Astrocyte (in vitro differentiated cells and primary cell): ENCODE results near the gene KIF5A. TPM values are rescaled to one million over a fixed set of nuclear protein-coding genes. Genes with fewer than 3 reads are reported as not detected.

Experiments
- DNase-seq: peaks from one replicate; pipeline ENCODE4 v3.0.0-alpha.2; 2010; ENCODE audit warnings: low read depth
- FAIRE-seq: peaks from 2 replicates; lab custom pipeline; 2011; peaks lifted over from hg19 to GRCh38; lab: Jason Lieb, UNC
- H2AFZ ChIP-seq: 2 replicates; pipeline ENCODE4 v1.6.0; 2012; ENCODE audit warnings: low read depth, low read length, inconsistent platforms
- H3K27ac ChIP-seq: 2 replicates; pipeline ENCODE4 v1.5.1; 2011; ENCODE audit warnings: low read depth, low read length, inconsistent platforms
- H3K27me3 ChIP-seq: 2 replicates; pipeline ENCODE4 v1.6.0; 2011; ENCODE audit warnings: low read length, inconsistent platforms; ENCODE audit not compliant: insufficient read depth
- H3K36me3 ChIP-seq: 2 replicates; pipeline ENCODE4 v1.5.1; 2011; ENCODE audit warnings: low read length, inconsistent platforms; ENCODE audit not compliant: insufficient read depth
- H3K4me1 ChIP-seq: 2 replicates; pipeline ENCODE4 v1.5.1; 2011; ENCODE audit warnings: low read length, inconsistent platforms; ENCODE audit not compliant: insufficient read depth
- H3K4me2 ChIP-seq: 2 replicates; pipeline ENCODE4 v1.6.0; 2012; ENCODE audit warnings: low read length, inconsistent platforms
- H3K4me3 ChIP-seq: 2 replicates; pipeline ENCODE4 v1.5.1; 2011; ENCODE audit warnings: low read depth, mild to moderate bottlenecking, low read length, inconsistent platforms; ENCODE audit not compliant: insufficient read depth
- H3K79me2 ChIP-seq: 2 replicates; pipeline ENCODE4 v1.6.0; 2012; ENCODE audit warnings: mild to moderate bottlenecking, low read length, inconsistent platforms; ENCODE audit not compliant: insufficient read depth
- H3K9ac ChIP-seq: 2 replicates; pipeline ENCODE4 v1.6.0; 2012; ENCODE audit warnings: mild to moderate bottlenecking, low read length, inconsistent platforms
- H3K9me3 ChIP-seq: 2 replicates; pipeline ENCODE4 v1.5.1; 2012; ENCODE audit warnings: low read depth, mild to moderate bottlenecking, low read length, inconsistent platforms; ENCODE audit not compliant: insufficient read depth
- H4K20me1 ChIP-seq: 2 replicates; pipeline ENCODE4 v1.6.0; 2012; ENCODE audit warnings: low read length, inconsistent platforms; ENCODE audit not compliant: insufficient read depth
- H3K27ac Mint-ChIP-seq: one replicate; pipeline ENCODE4 v1.8.0; 2021; ENCODE audit warnings: mild to moderate bottlenecking, mixed read lengths; ENCODE audit not compliant: unreplicated experiment
- H3K27me3 Mint-ChIP-seq: one replicate; pipeline ENCODE4 v1.8.0; 2021; ENCODE audit warnings: low read depth, mixed read lengths; ENCODE audit not compliant: unreplicated experiment
- H3K36me3 Mint-ChIP-seq: one replicate; pipeline ENCODE4 v1.8.0; 2021; ENCODE audit warnings: low read depth, mixed read lengths; ENCODE audit not compliant: unreplicated experiment
- H3K4me1 Mint-ChIP-seq: one replicate; pipeline ENCODE4 v1.8.0; 2021; ENCODE audit warnings: low read depth, mixed read lengths; ENCODE audit not compliant: unreplicated experiment
- H3K4me3 Mint-ChIP-seq: one replicate; pipeline ENCODE4 v1.8.0; 2021; ENCODE audit warnings: mild to moderate bottlenecking, moderate library complexity, mixed read lengths; ENCODE audit not compliant: unreplicated experiment
- H3K9me3 Mint-ChIP-seq: one replicate; pipeline ENCODE4 v1.8.0; 2021; ENCODE audit warnings: mild to moderate bottlenecking, mixed read lengths; ENCODE audit not compliant: unreplicated experiment
- EZH2 ChIP-seq: IDR thresholded peaks from 2 replicates; pipeline ENCODE4 v1.6.1; 2012; ENCODE audit warnings: mild to moderate bottlenecking, low read length, inconsistent platforms; ENCODE audit not compliant: insufficient read depth
- total RNA-seq: library from RNA; stranded (reverse); gene quantifications from 2 replicates; pipeline ENCODE4 v1.2.1, GENCODE V29; 2021
- TF ChIP-seq, protein P1 (sequence below): IDR thresholded peaks from 2 replicates; pipeline ENCODE4 v1.5.1; 2011; ENCODE audit warnings: low read depth, mild to moderate bottlenecking, inconsistent platforms, low read length, moderate library complexity; ENCODE audit not compliant: insufficient read depth

KIF5A gene
- total RNA-seq, 1 donor from 2014 or later, result 7.2 TPM

GRCh38 chr12:57529831-57530230, 20.0 kb upstream of the KIF5A start:
- H3K9me3 Mint-ChIP-seq, result no peaks in the 10 kb centered on the region
- no peaks in the 10 kb centered on the region for H3K27me3 ChIP-seq
- no peaks in the 10 kb centered on the region for H3K27me3 Mint-ChIP-seq
- FAIRE-seq (no peak), DNase-seq (no peak)
- TF ChIP-seq EZH2, result no peak
- TF ChIP-seq, protein P1, sequence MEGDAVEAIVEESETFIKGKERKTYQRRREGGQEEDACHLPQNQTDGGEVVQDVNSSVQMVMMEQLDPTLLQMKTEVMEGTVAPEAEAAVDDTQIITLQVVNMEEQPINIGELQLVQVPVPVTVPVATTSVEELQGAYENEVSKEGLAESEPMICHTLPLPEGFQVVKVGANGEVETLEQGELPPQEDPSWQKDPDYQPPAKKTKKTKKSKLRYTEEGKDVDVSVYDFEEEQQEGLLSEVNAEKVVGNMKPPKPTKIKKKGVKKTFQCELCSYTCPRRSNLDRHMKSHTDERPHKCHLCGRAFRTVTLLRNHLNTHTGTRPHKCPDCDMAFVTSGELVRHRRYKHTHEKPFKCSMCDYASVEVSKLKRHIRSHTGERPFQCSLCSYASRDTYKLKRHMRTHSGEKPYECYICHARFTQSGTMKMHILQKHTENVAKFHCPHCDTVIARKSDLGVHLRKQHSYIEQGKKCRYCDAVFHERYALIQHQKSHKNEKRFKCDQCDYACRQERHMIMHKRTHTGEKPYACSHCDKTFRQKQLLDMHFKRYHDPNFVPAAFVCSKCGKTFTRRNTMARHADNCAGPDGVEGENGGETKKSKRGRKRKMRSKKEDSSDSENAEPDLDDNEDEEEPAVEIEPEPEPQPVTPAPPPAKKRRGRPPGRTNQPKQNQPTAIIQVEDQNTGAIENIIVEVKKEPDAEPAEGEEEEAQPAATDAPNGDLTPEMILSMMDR, result no peak
- H3K4me3 ChIP-seq, result no peak overlapping the region
- H3K4me3 Mint-ChIP-seq, result no peak overlapping the region
- peaks cover 12% of the 10 kb centered on the region for H3K79me2 ChIP-seq
- H3K4me1 Mint-ChIP-seq, result peaks cover 9% of the 10 kb centered on the region
- no peaks in the 10 kb centered on the region for H3K9me3 ChIP-seq
- no peak overlapping the region for H3K9ac ChIP-seq
- peaks cover 54% of the 10 kb centered on the region for H4K20me1 ChIP-seq
- H3K4me2 ChIP-seq, result no peak overlapping the region
- no peak overlapping the region for H2AFZ ChIP-seq
- no peak overlapping the region for H3K27ac Mint-ChIP-seq
- H3K36me3 Mint-ChIP-seq, result peaks cover 17% of the 10 kb centered on the region
- no peak overlapping the region for H3K27ac ChIP-seq
- H3K36me3 ChIP-seq, result peaks cover 63% of the 10 kb centered on the region
- peaks cover under 1% of the 10 kb centered on the region for H3K4me1 ChIP-seq

DNA sequence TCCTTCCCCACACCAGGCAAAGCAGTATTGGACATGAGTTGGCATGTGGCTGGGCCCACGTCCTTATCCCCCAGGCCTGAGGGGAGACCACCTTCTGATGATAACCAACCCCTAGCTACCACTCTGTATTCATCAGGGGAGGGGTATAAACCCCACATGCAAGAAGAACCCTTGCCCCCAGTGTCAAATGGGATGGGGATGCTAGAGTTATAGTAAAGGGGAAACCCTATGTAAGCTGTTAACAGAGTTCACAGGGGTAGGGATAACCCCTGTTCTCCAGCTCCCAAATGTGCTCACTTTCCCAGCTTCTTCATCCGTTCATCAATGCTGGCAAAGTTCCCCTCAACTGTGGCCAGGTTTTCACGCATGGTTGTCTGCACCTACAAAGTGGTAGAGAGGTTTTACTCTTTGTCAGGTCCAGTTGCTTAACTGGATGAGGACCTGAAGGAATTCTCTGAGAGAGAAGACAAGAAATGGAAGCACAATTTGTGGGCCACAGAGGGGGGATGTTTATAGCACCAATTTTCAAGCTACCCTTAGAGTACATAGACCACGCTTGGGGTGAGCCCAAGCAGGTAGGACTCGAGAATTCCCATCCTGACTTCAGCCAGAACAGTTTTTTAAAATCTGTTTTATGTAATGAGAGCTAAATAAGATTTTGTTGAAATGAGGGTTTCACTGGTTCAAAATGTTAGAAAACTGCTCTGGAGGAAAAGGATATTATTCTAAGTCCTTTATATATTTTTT, 19.3 kb upstream of the KIF5A start:
- no peak for TF ChIP-seq EZH2
- TF ChIP-seq, protein P1, result no peak
- Histone ChIP-seq H3K4me1 (no peaks in the 10 kb centered on the region), H2AFZ (no peak overlapping the region), H3K4me3 (no peak overlapping the region), H3K4me2 (no peak overlapping the region), H3K36me3 (peaks cover 69% of the 10 kb centered on the region), H3K9ac (no peak overlapping the region), H3K27ac (no peak overlapping the region), H4K20me1 (peaks cover 54% of the 10 kb centered on the region), H3K9me3 (no peaks in the 10 kb centered on the region), H3K79me2 (peaks cover 6% of the 10 kb centered on the region), H3K27me3 (no peaks in the 10 kb centered on the region)
- FAIRE-seq (no peak), DNase-seq (no peak)
- Mint-ChIP-seq H3K9me3 (no peaks in the 10 kb centered on the region), H3K27ac (no peak overlapping the region), H3K27me3 (no peaks in the 10 kb centered on the region), H3K4me3 (no peak overlapping the region), H3K36me3 (peaks cover 24% of the 10 kb centered on the region), H3K4me1 (peaks cover 6% of the 10 kb centered on the region)

DNA sequence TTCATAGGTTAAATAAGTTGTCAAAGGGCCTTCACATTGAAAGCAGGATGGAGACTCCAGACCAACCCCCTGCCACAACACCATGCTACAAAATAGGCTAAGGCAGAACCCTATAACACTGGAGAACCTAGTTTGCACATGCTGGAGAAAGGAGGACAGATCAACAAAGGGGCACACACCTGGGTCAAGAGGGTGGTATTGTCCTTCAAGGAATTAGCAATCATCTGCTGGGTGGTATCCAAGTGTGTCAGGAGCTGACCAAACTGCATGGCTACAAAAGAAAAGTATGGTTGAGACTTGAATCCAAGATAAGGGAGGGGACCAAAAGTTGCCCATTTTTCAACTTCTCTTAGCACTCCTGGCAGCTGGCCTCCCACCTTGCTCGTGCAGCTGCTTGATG, 18.0 kb upstream of the KIF5A start:
- Histone ChIP-seq H3K9me3 (no peaks in the 10 kb centered on the region), H2AFZ (no peak overlapping the region), H3K4me1 (no peaks in the 10 kb centered on the region), H3K36me3 (peaks cover 72% of the 10 kb centered on the region), H3K27me3 (no peaks in the 10 kb centered on the region), H3K79me2 (peaks cover 6% of the 10 kb centered on the region), H3K27ac (no peak overlapping the region), H4K20me1 (peaks cover 52% of the 10 kb centered on the region), H3K4me2 (no peak overlapping the region), H3K9ac (no peak overlapping the region), H3K4me3 (no peak overlapping the region)
- H3K27me3 Mint-ChIP-seq, result no peaks in the 10 kb centered on the region
- H3K9me3 Mint-ChIP-seq, result no peaks in the 10 kb centered on the region
- TF ChIP-seq, protein P1, result no peak
- no peak for TF ChIP-seq EZH2
- peaks cover 6% of the 10 kb centered on the region for H3K4me1 Mint-ChIP-seq
- H3K27ac Mint-ChIP-seq, result no peak overlapping the region
- FAIRE-seq (no peak), DNase-seq (no peak)
- peaks cover 28% of the 10 kb centered on the region for H3K36me3 Mint-ChIP-seq
- H3K4me3 Mint-ChIP-seq, result no peak overlapping the region
